Fibroblast of mammary gland (primary cell): ENCODE measurements around the gene FERMT1.
"Not testable (repeated sequence)": the region's sequence is repeated elsewhere in the genome, so short reads cannot be mapped to it uniquely, and the experiment has no call there.

Experiments used
- DNase-seq: peaks from one replicate; pipeline ENCODE4 v3.0.0-alpha.2; 2010; ENCODE audit warnings: low read depth
- H3K4me3 ChIP-seq: 2 replicates; pipeline ENCODE4 v1.5.1; 2011; ENCODE audit warnings: low read depth, mild to moderate bottlenecking, low read length, moderate library complexity; ENCODE audit not compliant: control insufficient read depth
- TF ChIP-seq, protein P1 (sequence below): conservative IDR thresholded peaks from 2 replicates; pipeline ENCODE4 v1.5.1; 2011; ENCODE audit warnings: low read depth, low read length, inconsistent platforms; ENCODE audit not compliant: control insufficient read depth, insufficient read depth

FERMT1 gene

DNA sequence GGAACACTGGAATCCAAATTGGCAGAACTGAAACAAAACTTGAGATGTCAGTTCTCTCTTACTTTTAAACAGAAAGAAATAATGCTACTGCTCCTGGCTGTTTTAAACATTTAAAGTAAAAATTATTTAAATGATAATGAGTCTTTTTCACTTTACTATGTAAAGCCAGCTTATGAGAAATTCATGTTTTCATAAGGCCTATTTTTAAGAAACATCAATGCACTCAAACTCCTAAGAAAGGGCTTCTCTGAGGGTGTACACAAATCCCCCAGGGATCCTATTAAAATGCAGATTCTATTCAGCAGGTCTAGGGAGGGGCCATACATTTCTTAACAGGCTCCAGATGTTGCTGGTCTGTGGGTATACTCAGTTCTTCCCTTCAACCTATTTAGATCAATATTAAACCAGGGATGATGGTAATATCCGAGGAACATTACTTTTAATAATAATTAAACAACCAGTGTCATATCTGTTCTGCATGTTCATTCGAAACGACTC, 2.3 kb downstream of the FERMT1 start:
- TF ChIP-seq, protein P1, sequence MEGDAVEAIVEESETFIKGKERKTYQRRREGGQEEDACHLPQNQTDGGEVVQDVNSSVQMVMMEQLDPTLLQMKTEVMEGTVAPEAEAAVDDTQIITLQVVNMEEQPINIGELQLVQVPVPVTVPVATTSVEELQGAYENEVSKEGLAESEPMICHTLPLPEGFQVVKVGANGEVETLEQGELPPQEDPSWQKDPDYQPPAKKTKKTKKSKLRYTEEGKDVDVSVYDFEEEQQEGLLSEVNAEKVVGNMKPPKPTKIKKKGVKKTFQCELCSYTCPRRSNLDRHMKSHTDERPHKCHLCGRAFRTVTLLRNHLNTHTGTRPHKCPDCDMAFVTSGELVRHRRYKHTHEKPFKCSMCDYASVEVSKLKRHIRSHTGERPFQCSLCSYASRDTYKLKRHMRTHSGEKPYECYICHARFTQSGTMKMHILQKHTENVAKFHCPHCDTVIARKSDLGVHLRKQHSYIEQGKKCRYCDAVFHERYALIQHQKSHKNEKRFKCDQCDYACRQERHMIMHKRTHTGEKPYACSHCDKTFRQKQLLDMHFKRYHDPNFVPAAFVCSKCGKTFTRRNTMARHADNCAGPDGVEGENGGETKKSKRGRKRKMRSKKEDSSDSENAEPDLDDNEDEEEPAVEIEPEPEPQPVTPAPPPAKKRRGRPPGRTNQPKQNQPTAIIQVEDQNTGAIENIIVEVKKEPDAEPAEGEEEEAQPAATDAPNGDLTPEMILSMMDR = no peak
- DNase-seq = no peak
- H3K4me3 ChIP-seq = no peak overlapping the region

DNA sequence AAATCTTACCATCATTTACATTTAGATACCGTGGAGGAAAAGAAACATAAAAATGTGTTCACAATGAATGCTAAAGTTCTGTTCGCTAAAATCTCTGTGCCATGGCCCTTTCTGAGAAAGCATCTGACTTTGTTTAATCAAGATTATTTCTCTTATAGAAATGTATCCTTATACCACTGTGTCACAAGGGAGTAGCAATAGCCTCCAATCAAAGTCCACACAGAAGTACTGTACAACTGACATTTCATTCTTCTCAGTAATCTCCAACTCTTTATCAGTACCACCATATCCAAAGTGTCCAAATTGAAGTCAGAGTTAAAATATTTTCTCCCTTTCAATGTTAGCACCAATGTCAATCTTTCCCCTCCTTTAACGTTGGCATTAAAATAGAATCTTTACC, 6.1 kb downstream of the FERMT1 start:
- H3K4me3 ChIP-seq = no peak overlapping the region
- TF ChIP-seq, protein P1 = no peak
- no peak for DNase-seq

DNA sequence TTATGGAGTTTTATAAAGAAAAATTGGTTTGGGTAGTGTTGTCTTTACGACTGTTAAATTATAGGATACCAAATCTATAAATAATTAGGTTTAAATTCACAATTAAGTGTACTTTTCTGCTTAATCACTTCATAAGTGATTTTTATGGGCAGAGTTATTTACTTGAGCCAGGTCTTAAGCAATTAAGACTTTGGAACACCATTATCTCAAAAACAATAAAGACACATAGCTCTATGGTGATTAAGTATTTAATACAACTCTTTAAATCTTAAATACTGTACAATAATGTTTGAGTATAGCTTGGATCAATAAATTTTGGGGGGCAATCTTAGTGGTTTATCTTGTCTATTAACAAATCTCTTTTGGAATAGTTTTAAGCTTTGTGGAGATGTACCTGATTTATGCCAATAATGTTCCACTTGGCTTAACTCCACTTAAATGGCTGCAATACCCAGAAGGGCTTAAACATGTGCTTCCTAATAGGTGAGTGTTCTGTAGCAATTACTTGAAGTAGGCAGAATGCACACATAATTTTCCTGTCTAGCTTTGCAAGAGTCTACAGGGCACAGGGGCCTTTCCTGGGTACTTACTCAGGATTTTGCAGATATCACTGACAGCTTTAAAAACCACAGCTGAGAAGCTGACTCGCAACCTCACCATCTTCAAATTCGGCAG, 7.5 kb downstream of the FERMT1 start:
- TF ChIP-seq, protein P1 = no peak
- DNase-seq = no peak
- no peak overlapping the region for H3K4me3 ChIP-seq

DNA sequence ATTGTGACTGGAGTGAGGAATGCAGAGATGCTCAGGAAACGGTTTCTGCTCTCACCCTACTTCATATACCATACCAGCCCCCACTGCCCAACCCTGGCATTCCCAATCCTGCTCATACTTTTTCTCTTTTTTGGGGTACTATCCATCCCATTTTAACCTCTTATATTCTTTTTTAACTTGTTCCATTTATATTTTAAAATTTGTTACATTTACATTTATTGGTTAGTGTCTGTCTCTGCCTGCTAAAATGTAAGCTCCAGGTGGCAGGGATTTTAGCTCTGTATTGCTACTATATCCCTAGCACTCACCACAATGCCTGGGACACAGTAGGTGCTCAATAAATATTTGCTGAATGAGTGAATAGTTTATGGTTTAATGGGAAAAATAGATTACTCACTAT, 8.1 kb downstream of the FERMT1 start:
- TF ChIP-seq, protein P1 = no peak
- no peak for DNase-seq
- H3K4me3 ChIP-seq = no peak overlapping the region

DNA sequence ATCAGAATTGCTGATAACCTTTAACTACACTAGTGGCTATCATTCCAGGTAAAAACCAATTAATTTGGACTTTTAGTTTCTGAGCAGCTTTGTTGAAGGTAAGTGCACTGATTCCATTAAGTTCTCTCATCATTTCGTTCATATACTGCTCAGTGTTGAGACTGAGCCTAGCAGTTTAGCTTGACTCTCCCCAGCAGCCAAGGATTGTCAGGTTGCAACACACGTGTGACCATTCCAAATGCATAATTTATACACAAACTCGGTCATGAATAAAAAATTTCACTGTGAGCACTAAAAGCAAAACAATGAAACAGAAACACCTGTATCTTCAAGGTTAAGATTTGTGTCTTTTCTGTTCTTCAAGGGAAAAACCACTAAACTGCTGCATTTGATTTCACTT, 8.9 kb downstream of the FERMT1 start:
- no peak for DNase-seq
- H3K4me3 ChIP-seq = no peak overlapping the region
- TF ChIP-seq, protein P1 = no peak

DNA sequence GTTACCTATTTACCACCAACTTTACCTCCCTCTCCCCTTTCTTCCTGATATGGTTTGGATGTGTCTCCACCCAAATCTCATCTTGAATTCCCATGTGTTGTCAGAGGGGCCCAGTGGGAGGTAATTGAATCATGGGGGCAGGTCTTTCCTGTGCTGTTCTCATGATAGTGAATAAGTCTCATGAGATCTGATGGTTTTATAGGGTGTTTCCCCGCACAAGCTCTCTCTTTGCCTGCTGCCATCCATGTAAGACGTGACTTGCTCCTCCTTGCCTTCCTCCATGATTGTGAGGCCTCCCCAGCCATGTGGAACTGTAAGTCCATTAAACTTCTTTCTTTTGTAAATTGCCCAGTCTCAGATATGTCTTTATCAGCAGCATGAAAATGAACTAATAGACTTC, 9.9 kb downstream of the FERMT1 start:
- not testable (repeated sequence) for DNase-seq

GRCh38 chr20:6108330-6108729, 14.5 kb downstream of the FERMT1 start:
- TF ChIP-seq, protein P1 = no peak
- no peak overlapping the region for H3K4me3 ChIP-seq
- no peak for DNase-seq

More for the DNA sequence above, 9.9 kb downstream of the FERMT1 start:
- not testable (repeated sequence) for H3K4me3 ChIP-seq
